ENCODE data around the gene ZMAT5.
"Not testable (repeated sequence)": the region's sequence is repeated elsewhere in the genome, so short reads cannot be mapped to it uniquely, and the experiment has no call there.

ZMAT5 gene

DNA sequence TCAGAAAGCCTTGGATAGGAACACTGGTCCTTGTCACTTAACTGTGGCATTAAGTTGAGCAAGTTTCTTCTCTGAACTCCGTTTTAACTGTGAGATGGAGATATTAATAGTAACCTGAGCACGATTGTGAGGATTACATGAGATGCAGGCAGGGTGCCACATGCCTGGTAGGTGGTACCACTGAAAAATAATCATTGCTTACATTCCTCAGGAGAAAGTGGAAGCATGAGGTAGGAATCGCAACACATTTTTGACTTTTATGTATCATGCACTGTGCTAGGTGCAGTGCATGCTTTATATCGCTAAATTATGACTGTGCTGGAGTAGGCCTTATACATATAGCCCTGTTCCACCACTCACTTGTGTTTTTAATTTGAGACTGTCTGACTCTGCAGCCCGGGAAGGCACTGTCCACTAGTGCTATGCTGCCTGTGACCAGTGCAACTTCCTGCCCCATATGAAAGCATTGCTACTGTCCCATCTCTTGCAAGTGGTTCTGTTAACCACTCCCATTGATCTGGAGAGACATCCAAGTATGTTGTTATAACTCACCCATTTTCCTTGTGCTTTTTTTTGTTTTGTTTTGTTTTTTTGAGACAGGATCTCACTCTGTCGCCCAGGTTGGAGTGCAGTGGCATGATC, 1.4 kb upstream of the ZMAT5 start:
- Histone ChIP-seq H3K4me1 (ENCODE audit: control insufficient read depth, insufficient read depth, low read length, poor library complexity, severe bottlenecking) (peaks cover 8% of the 10 kb centered on the region), H3K9me3 (ENCODE audit: control insufficient read depth, low read length) (no peaks in the 10 kb centered on the region), H3K36me3 (ENCODE audit: control insufficient read depth, insufficient read depth, low read length) (peaks cover 25% of the 10 kb centered on the region), H3K4me3 (ENCODE audit: extremely low read depth, insufficient read depth, low read length, poor library complexity, severe bottlenecking) (peak overlapping the region; percentile 91), H3K27ac (ENCODE audit: low read depth, low read length, severe bottlenecking) (no peak overlapping the region)
- WGBS, 2 experiments (ENCODE audit: insufficient coverage in 2 of 2): 52 to 77% methylated on average over 4 to 5 of the region's 6 CpGs

GRCh38 chr22:29767171-29768051, 604 bp upstream of the ZMAT5 start, which contains the start of gene UQCR10:
Gene UQCR10 (plus strand): TSS chr22:29767369. CDS start chr22:29767399, 30 bp downstream.
- peak within 1 kb of the TSS; percentile 91 for H3K4me3 ChIP-seq (ENCODE audit: extremely low read depth, insufficient read depth, low read length, poor library complexity, severe bottlenecking)
- 1 to 3% methylated on average over 34 to 43 of the region's 46 CpGs for WGBS, 2 experiments (ENCODE audit: insufficient coverage in 2 of 2)

DNA sequence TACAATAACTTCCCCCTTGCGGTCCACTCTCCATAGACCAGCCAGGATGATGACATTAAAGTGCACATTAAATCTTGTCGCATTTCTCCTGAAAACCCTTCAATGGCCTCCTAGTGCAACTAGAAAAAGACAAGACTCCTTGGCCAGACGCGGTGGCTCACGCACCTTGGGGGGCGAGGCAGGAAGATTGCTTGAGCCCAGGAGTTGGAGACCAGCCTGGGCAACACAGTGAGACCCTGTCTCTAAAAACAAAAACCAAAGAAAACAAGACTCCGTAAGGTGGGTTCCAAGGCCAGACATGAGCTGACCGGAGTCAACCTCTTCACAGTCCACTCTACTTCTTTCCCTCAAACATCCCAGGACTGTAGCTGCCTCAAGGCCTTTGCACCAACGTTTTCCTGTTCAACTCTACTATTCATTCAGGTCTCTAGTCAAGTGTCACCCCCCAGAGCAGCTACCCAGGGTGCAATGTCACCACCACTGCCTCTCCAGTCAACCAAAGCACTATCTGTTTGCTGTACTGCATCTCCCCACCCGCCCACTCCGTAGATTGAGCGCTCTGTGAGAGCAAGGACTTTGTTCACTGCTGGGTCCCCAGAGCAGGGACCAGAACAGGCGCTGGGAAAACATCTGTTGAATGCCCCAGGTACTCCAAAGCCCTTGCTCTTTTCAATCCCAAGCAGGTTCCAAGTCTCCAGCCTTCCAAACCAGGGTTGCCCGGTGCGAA, 739 bp downstream of the ZMAT5 start:
- WGBS, 2 experiments (ENCODE audit: insufficient coverage in 2 of 2): 63 to 73% methylated on average over 14 to 15 of the region's 15 CpGs
- H3K36me3 ChIP-seq (ENCODE audit: control insufficient read depth, insufficient read depth, low read length): peaks cover 25% of the 10 kb centered on the region
- H3K4me1 ChIP-seq (ENCODE audit: control insufficient read depth, insufficient read depth, low read length, poor library complexity, severe bottlenecking): peaks cover 8% of the 10 kb centered on the region
- no peaks in the 10 kb centered on the region for H3K9me3 ChIP-seq (ENCODE audit: control insufficient read depth, low read length)
- H3K4me3 ChIP-seq (ENCODE audit: extremely low read depth, insufficient read depth, low read length, poor library complexity, severe bottlenecking): peak overlapping the region; percentile 91
- H3K27ac ChIP-seq (ENCODE audit: low read depth, low read length, severe bottlenecking): peak overlapping the region; percentile 67

More at GRCh38 chr22:29767171-29768051, 604 bp upstream of the ZMAT5 start, which contains the start of gene UQCR10:
- H3K27ac ChIP-seq (ENCODE audit: low read depth, low read length, severe bottlenecking): peak within 1 kb of the TSS; percentile 67
- H3K4me1 ChIP-seq (ENCODE audit: control insufficient read depth, insufficient read depth, low read length, poor library complexity, severe bottlenecking): peaks cover 8% of the 10 kb centered on the region
- H3K36me3 ChIP-seq (ENCODE audit: control insufficient read depth, insufficient read depth, low read length): peaks cover 25% of the 10 kb centered on the region
- H3K9me3 ChIP-seq (ENCODE audit: control insufficient read depth, low read length): no peaks in the 10 kb centered on the region

GRCh38 chr22:29762263-29762662, 4.5 kb downstream of the ZMAT5 start:
- no peak overlapping the region for H3K4me3 ChIP-seq (ENCODE audit: extremely low read depth, insufficient read depth, low read length, poor library complexity, severe bottlenecking)
- no peaks in the 10 kb centered on the region for H3K9me3 ChIP-seq (ENCODE audit: control insufficient read depth, low read length)
- H3K36me3 ChIP-seq (ENCODE audit: control insufficient read depth, insufficient read depth, low read length): no peaks in the 10 kb centered on the region
- WGBS, 2 experiments (ENCODE audit: insufficient coverage in 2 of 2): 71 to 73% methylated on average over 12 to 14 of the region's 15 CpGs
- H3K4me1 ChIP-seq (ENCODE audit: control insufficient read depth, insufficient read depth, low read length, poor library complexity, severe bottlenecking): no peaks in the 10 kb centered on the region
- H3K27ac ChIP-seq (ENCODE audit: low read depth, low read length, severe bottlenecking): no peak overlapping the region

GRCh38 chr22:29758959-29759358, 7.8 kb downstream of the ZMAT5 start:
- H3K9me3 ChIP-seq (ENCODE audit: control insufficient read depth, low read length): no peaks in the 10 kb centered on the region
- no peaks in the 10 kb centered on the region for H3K4me1 ChIP-seq (ENCODE audit: control insufficient read depth, insufficient read depth, low read length, poor library complexity, severe bottlenecking)
- no peak overlapping the region for H3K4me3 ChIP-seq (ENCODE audit: extremely low read depth, insufficient read depth, low read length, poor library complexity, severe bottlenecking)
- no peaks in the 10 kb centered on the region for H3K36me3 ChIP-seq (ENCODE audit: control insufficient read depth, insufficient read depth, low read length)
- peak overlapping the region; percentile 5 for H3K27ac ChIP-seq (ENCODE audit: low read depth, low read length, severe bottlenecking)
- 83 to 97% methylated on average over 3 to 4 of the region's 5 CpGs for whole genome bisulfite sequencing, 2 experiments (ENCODE audit: insufficient coverage in 2 of 2)

DNA sequence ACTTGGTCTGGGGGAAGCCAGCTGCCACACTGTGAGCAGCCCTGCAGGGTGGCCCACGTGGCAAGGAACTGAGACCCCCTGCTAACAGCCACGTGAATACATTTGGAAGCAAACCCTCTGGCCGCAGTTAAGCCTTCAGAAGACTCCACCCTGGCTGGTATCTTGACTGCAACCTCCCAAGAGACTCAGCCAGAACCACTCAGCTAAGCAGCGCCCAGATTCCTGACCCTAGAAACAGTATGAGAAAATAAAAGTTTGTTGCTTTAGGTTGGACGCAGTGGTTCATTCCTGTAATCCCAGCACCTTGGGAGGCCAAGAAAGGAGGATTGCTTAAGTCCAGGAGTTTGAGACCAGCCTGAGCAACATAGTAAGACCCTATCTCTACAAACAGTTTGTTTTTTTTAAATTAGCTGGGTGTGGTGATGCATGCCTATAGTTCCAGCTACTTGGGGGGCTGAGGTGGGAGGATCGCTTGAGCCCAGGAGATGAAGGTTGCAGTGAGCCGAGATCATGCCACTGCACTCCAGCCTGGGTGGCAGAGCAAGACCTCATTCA, 8.7 kb downstream of the ZMAT5 start:
- H3K4me3 ChIP-seq (ENCODE audit: extremely low read depth, insufficient read depth, low read length, poor library complexity, severe bottlenecking): no peak overlapping the region
- H3K27ac ChIP-seq (ENCODE audit: low read depth, low read length, severe bottlenecking): no peak overlapping the region
- H3K36me3 ChIP-seq (ENCODE audit: control insufficient read depth, insufficient read depth, low read length): no peaks in the 10 kb centered on the region
- H3K9me3 ChIP-seq (ENCODE audit: control insufficient read depth, low read length): no peaks in the 10 kb centered on the region
- H3K4me1 ChIP-seq (ENCODE audit: control insufficient read depth, insufficient read depth, low read length, poor library complexity, severe bottlenecking): no peaks in the 10 kb centered on the region
- 65 to 72% methylated on average over 3 to 6 of the region's 7 CpGs for WGBS, 2 experiments (ENCODE audit: insufficient coverage in 2 of 2)

DNA sequence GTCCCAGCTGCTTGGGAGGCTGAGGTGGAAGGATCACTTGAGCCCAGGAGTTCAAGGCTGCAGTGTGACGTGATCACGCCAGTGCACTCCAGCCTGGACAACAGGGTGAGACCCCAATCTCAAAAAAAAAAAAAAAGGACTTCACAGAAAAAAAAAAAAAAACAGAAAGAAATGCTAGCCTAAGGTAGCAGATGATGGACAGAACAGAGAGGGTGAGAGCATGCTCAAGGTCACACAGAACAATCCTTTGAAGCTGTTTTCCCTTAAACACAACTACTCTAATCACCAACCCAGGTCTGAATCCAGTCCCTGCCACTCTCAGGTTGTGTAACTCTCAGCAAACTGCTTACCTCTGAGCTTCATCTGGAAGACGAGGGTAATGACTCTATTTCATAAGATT, 9.7 kb downstream of the ZMAT5 start:
- WGBS, 2 experiments (ENCODE audit: insufficient coverage in 2 of 2): 92 to 100% methylated on average over 1 of the region's 3 CpGs
- H3K27ac ChIP-seq (ENCODE audit: low read depth, low read length, severe bottlenecking): no peak overlapping the region
- no peaks in the 10 kb centered on the region for H3K9me3 ChIP-seq (ENCODE audit: control insufficient read depth, low read length)
- no peaks in the 10 kb centered on the region for H3K4me1 ChIP-seq (ENCODE audit: control insufficient read depth, insufficient read depth, low read length, poor library complexity, severe bottlenecking)
- H3K4me3 ChIP-seq (ENCODE audit: extremely low read depth, insufficient read depth, low read length, poor library complexity, severe bottlenecking): no peak overlapping the region
- no peaks in the 10 kb centered on the region for H3K36me3 ChIP-seq (ENCODE audit: control insufficient read depth, insufficient read depth, low read length)

GRCh38 chr22:29756341-29756740, 10.5 kb downstream of the ZMAT5 start:
- Histone ChIP-seq H3K9me3 (ENCODE audit: control insufficient read depth, low read length) (no peaks in the 10 kb centered on the region), H3K4me1 (ENCODE audit: control insufficient read depth, insufficient read depth, low read length, poor library complexity, severe bottlenecking) (no peaks in the 10 kb centered on the region), H3K4me3 (ENCODE audit: extremely low read depth, insufficient read depth, low read length, poor library complexity, severe bottlenecking) (no peak overlapping the region), H3K27ac (ENCODE audit: low read depth, low read length, severe bottlenecking) (no peak overlapping the region), H3K36me3 (ENCODE audit: control insufficient read depth, insufficient read depth, low read length) (no peaks in the 10 kb centered on the region)
- WGBS, 2 experiments (ENCODE audit: insufficient coverage in 2 of 2): 93 to 95% methylated on average over 4 to 7 of the region's 7 CpGs

- no peak overlapping the region for H3K4me3 ChIP-seq (ENCODE audit: extremely low read depth, insufficient read depth, low read length, poor library complexity, severe bottlenecking)
- WGBS, 2 experiments (ENCODE audit: insufficient coverage in 2 of 2): 87 to 90% methylated on average over 8 to 9 of the region's 9 CpGs
- no peaks in the 10 kb centered on the region for H3K9me3 ChIP-seq (ENCODE audit: control insufficient read depth, low read length)
- H3K36me3 ChIP-seq (ENCODE audit: control insufficient read depth, insufficient read depth, low read length): no peaks in the 10 kb centered on the region
- no peak overlapping the region for H3K27ac ChIP-seq (ENCODE audit: low read depth, low read length, severe bottlenecking)
- no peaks in the 10 kb centered on the region for H3K4me1 ChIP-seq (ENCODE audit: control insufficient read depth, insufficient read depth, low read length, poor library complexity, severe bottlenecking)
Measured at GRCh38 chr22:29755889-29756288, 10.9 kb downstream of the ZMAT5 start.

- H3K27ac ChIP-seq (ENCODE audit: low read depth, low read length, severe bottlenecking); H3K36me3 ChIP-seq (ENCODE audit: control insufficient read depth, insufficient read depth, low read length); H3K9me3 ChIP-seq (ENCODE audit: control insufficient read depth, low read length); H3K4me3 ChIP-seq (ENCODE audit: extremely low read depth, insufficient read depth, low read length, poor library complexity, severe bottlenecking); H3K4me1 ChIP-seq (ENCODE audit: control insufficient read depth, insufficient read depth, low read length, poor library complexity, severe bottlenecking): not testable (repeated sequence)
- WGBS, 2 experiments (ENCODE audit: insufficient coverage in 2 of 2): 93 to 94% methylated on average over 6 to 11 of the region's 11 CpGs
Measured at GRCh38 chr22:29754658-29755395, 12.0 kb downstream of the ZMAT5 start.
